NT2/D1 (cell line): ENCODE results near the gene QKI.

Experiments
- YY1 ChIP-seq: IDR thresholded peaks from 2 replicates; pipeline ENCODE4 v1.6.1; 2011; ENCODE audit not compliant: insufficient read length, insufficient read depth
- ZNF274 ChIP-seq: IDR thresholded peaks from 2 replicates; pipeline ENCODE4 v1.6.1; 2011; ENCODE audit warnings: mild to moderate bottlenecking, low read depth, low read length

GRCh38 chr6:163449076-163449475 is 34.6 kb downstream of the QKI start:
- TF ChIP-seq YY1 (no peak), ZNF274 (no peak)
